Epithelial cell of esophagus (primary cell): ENCODE measurements around the gene GRB7.

Experiments
- DNase-seq: peaks from one replicate; pipeline ENCODE4 v3.0.0; 2010; ENCODE audit warnings: low read depth
- H3K4me3 ChIP-seq: 2 replicates; pipeline ENCODE4 v1.5.1; 2011; ENCODE audit warnings: mild to moderate bottlenecking, low read length, control low read depth
- TF ChIP-seq, protein P1 (sequence below): IDR thresholded peaks from 2 replicates; pipeline ENCODE4 v1.5.1; 2011; ENCODE audit warnings: low read depth, mild to moderate bottlenecking, low read length, control low read depth, inconsistent platforms; ENCODE audit not compliant: insufficient read depth; ENCODE audit errors: missing control alignments

The GRB7 gene

DNA sequence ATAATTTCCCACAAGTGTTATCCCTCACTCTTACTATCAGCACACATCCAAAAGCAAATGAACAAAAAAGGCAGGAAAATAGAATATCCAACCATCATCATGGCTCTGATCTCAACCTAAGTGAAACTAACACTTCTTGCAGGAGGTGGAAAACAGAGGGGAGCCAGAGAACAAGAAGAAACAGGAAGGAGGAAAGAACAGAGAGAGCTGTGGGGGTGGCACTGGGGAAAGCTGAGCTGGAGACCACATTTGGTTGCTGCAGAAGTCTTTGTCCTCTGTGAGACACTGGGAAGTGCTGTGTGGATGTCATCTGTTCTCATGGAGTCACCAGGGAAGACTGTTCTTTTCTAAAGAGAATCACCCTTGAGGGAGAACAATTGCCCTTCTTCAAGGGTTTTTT is 34.7 kb downstream of the GRB7 start:
- TF ChIP-seq, protein P1, sequence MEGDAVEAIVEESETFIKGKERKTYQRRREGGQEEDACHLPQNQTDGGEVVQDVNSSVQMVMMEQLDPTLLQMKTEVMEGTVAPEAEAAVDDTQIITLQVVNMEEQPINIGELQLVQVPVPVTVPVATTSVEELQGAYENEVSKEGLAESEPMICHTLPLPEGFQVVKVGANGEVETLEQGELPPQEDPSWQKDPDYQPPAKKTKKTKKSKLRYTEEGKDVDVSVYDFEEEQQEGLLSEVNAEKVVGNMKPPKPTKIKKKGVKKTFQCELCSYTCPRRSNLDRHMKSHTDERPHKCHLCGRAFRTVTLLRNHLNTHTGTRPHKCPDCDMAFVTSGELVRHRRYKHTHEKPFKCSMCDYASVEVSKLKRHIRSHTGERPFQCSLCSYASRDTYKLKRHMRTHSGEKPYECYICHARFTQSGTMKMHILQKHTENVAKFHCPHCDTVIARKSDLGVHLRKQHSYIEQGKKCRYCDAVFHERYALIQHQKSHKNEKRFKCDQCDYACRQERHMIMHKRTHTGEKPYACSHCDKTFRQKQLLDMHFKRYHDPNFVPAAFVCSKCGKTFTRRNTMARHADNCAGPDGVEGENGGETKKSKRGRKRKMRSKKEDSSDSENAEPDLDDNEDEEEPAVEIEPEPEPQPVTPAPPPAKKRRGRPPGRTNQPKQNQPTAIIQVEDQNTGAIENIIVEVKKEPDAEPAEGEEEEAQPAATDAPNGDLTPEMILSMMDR, result no peak
- H3K4me3 ChIP-seq, result no peak overlapping the region
- DNase-seq, result no peak

DNA sequence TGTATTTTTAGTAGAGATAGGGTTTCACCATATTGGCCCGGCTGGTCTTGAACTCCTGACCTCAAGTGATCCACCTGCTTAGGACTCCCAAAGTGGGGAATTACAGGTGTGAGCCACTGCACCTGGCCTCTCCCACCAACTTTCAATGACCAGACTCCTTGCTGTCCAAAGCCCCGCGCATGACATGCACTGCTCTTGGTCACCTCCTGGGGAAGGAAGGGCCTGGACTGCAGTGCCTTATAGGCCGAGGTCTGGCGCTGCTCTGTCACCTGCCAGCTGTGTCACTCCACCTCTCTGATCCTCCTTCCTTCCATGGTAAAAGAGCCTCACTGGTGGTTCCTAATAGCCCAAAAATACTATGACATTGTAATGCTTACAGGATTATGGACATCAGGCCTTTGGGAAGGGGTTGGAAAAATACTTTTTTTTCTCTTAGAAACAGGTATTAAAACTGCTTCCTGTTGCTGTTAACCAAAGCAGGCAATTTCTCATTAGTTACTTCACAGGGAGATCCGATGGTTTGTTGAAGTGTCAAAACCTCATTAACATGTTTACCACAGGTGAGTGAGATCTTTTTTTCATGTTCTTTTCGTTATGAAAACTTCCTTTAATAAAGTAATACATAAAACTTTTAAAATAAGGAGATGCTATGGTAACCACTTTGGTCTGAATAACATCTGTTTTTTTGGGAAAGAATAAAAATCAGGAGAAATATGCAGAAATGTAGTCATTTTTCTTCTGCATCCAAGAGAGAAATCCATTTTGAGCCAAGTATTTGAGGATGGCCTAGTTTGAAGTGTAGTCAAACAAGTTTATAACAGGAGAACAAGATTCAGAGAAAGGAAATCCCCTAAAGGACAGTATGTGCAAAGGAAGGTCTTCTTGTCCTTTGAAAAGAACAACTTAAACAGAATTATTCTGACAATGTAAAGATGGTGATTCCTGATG is 35.5 kb downstream of the GRB7 start:
- no peak for DNase-seq
- TF ChIP-seq, protein P1, result no peak
- H3K4me3 ChIP-seq, result no peak overlapping the region

DNA sequence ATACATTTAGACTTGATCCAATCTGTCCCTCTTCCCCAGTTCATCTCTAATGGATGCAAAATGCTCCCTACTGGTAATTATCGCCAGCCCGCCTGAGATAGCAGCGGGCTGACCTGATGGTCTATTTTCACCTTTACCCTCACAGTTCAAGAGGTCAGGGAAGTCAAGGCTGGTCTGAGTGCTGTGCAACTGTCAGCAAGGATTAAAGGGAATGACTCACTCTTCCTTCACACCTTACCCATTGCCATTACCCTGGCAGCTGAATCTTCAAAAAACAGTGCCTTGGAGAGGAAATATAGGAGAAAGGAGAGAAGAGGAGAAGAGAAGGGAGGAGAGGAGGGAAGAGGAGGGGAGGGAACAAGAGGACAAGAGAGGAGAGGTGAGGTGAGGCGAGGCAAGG is 36.3 kb downstream of the GRB7 start:
- TF ChIP-seq, protein P1, result no peak
- no peak overlapping the region for H3K4me3 ChIP-seq
- DNase-seq, result peak; percentile 23

DNA sequence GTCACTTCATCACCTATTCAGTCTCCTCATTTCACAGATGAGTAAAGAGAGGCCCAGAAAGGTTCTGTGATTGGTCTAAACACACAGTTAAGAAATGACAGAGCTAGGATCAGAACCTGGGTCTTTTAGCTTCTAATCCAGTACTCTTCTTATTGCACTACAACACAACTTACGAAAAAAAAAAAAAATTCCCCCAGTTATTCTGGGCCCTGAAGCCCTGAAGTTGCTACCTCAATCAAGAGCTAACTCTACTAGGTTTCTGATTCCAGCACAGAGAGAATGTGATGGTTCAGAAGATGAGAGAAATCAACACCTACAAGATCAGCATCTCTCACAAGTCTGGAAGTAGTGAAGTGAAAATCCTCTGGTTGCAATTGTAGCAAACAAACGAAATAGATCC is 37.3 kb downstream of the GRB7 start:
- TF ChIP-seq, protein P1, result no peak
- no peak overlapping the region for H3K4me3 ChIP-seq
- no peak for DNase-seq

DNA sequence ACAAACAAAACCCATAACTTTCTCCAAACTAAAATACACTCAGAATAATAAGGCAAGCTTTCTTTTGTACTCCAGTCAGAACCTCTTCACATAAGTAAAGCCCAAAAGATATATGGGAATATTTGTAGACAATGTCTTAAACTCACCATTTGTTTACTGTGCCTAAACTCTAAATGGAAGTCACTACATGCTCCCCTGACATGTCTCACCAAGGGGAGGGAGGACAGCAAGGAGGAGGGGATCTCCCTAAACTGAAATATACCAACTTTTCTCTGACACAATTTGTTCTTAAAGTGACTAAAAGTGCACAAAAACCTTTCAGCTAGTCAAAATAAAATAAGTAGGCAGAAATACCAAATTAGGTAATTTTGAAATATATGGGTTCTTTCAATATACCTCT is 38.5 kb downstream of the GRB7 start:
- DNase-seq, result no peak
- no peak overlapping the region for H3K4me3 ChIP-seq
- TF ChIP-seq, protein P1, result no peak

DNA sequence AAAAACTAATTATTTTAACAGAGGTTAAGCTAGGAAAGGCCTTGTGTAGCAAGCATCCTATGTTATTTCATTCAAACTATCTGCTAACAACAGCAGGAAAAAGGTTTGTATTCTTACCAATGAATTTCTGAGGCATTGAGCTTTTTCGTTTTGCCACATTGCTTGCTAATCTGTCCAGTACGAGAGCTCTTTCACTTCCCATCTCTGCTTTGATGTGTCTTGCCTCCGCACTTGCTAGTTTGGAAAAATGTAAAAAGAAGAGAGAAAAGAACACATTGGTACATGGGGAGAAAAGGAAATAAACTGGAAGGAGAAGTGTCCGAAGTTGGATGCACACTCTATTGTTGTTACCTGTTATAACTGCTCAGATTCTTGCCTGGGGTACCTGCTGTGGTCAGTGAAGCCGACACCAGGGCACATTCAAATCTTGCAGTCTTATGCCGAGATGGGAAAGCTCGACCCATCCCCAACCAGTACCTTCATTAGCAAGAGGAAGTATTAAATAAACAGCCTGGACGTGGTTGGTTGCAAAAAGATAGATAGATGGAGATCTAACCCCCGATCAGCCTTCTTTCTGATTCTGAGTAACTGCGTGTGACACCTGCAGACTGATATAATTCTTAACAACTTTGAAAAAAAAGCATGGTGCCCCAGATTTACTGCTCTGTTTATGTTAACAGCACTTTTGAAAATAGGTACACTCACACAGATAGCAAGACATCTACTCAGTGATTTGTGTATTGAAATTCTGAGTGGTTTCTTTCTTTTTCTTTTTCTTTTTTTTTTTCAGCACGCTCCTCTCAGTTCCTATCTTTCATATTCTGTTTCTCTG is 40.0 kb downstream of the GRB7 start:
- no peak overlapping the region for H3K4me3 ChIP-seq
- no peak for DNase-seq
- TF ChIP-seq, protein P1, result no peak
